Panc1 (cell line): Measurements from ENCODE around the gene IP6K1.

ENCODE experiments used
- CTCF ChIP-seq: fragments of 450-650 bp; IDR thresholded peaks from 2 replicates; pipeline ENCODE4 v1.5.1; 2017; ENCODE audit warnings: mild to moderate bottlenecking
- POLR2AphosphoS5 ChIP-seq: IDR thresholded peaks from 2 replicates; pipeline ENCODE4 v1.6.1; 2012; ENCODE audit warnings: mild to moderate bottlenecking, low read depth, low read length, moderate library complexity
- REST ChIP-seq, 2 experiments: IDR thresholded peaks; 2 replicates each; pipeline ENCODE4 v1.6.1; 2011 to 2012; ENCODE audit warnings: low read depth in 2 of 2, control low read depth in 1 of 2, low read length in 1 of 2, mild to moderate bottlenecking in 1 of 2, moderate library complexity in 1 of 2; ENCODE audit not compliant: insufficient read depth in 1 of 2
- SIN3A ChIP-seq: IDR thresholded peaks from 2 replicates; pipeline ENCODE4 v1.6.1; 2012; ENCODE audit warnings: low read depth, mild to moderate bottlenecking, low read length, moderate library complexity, borderline replicate concordance; ENCODE audit not compliant: insufficient read depth

DNA sequence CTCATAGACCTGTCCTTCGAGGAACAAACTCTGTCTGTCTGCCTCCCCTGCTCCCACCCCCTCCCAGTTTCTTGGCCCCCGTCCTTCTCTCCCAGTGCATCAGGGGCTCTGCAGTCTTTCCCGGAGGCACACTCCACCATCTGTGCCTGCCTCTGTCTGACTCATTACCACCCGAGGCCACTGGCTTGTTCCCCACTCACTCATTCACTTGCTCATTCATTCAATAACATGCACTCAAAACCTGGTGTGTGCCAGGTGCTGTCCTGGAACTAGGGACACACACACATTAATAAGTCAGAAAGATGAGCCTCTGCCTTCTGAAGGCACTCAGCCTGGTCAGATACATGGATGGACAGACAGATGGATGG lies 79.2 kb downstream of the IP6K1 start:
- TF ChIP-seq CTCF (no peak), POLR2AphosphoS5 (no peak), REST (IDR thresholded peaks at IDR 0.05; ENCODE audit: insufficient read depth in 1 of 2, low read depth in 2 of 2, low read length in 1 of 2) (no peak), SIN3A (no peak)
